Measurements from ENCODE around the gene SMARCD3.

The SMARCD3 gene

DNA sequence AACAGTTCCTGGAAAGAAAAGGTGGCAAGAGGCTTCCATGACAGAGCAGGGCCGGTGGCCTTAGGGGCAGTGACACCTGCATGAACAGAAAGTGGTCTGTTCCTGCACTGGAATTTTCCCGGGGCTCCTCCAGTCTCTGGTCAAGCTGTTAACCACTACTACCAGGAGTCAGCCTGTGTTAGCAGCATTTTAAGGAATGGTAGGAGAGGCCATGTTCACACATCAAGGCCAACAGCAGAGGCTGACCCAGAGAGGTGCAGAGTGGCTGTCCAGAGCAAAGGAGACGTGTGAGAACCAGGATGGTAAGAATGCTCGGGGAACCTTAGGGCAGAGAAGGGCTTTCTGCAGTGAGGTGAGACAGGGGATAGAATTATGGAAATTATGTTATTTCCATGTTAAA is 46.7 kb downstream of the SMARCD3 start:
- Histone ChIP-seq H3K9me3 (ENCODE audit: control insufficient read depth, low read length) (no peaks in the 10 kb centered on the region), H3K4me3 (ENCODE audit: insufficient read depth, low read depth, low read length) (no peak overlapping the region), H3K27me3 (ENCODE audit: control insufficient read depth, insufficient read depth, low read length, poor library complexity, severe bottlenecking) (no peaks in the 10 kb centered on the region), H3K4me1 (ENCODE audit: control insufficient read depth, insufficient read depth, low read length) (peaks cover 9% of the 10 kb centered on the region), H3K27ac (ENCODE audit: insufficient read depth, low read depth, low read length, poor library complexity, severe bottlenecking) (no peak overlapping the region), H3K36me3 (ENCODE audit: control insufficient read depth, insufficient read depth, low read length) (no peaks in the 10 kb centered on the region)
- 86 to 91% methylated on average over 4 of the region's 4 CpGs for WGBS, 2 experiments

DNA sequence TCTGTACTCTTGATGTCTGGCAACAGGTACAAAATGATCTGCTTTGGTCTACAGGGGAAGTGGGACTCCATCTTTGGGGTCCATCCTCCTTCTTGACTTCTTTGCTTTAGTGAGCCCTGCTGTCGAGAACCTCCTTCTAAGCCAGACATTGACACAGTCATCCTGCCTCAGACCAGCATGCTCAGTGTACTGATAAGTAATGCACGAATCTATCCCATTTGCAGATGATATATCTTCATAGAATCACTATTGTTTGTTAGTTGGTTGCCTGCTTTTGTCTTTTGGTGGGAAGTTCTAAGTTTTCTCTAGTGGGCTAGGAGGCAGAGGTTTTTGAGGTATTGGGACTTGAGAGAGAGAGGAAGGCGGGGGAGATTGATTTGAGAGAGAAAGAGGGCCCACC is 47.1 kb downstream of the SMARCD3 start:
- Histone ChIP-seq H3K4me3 (ENCODE audit: insufficient read depth, low read depth, low read length) (no peak overlapping the region), H3K27ac (ENCODE audit: insufficient read depth, low read depth, low read length, poor library complexity, severe bottlenecking) (no peak overlapping the region), H3K27me3 (ENCODE audit: control insufficient read depth, insufficient read depth, low read length, poor library complexity, severe bottlenecking) (no peaks in the 10 kb centered on the region), H3K36me3 (ENCODE audit: control insufficient read depth, insufficient read depth, low read length) (no peaks in the 10 kb centered on the region), H3K4me1 (ENCODE audit: control insufficient read depth, insufficient read depth, low read length) (peaks cover 9% of the 10 kb centered on the region), H3K9me3 (ENCODE audit: control insufficient read depth, low read length) (no peaks in the 10 kb centered on the region)
- 89 to 98% methylated on average over 3 of the region's 3 CpGs for WGBS, 2 experiments

DNA sequence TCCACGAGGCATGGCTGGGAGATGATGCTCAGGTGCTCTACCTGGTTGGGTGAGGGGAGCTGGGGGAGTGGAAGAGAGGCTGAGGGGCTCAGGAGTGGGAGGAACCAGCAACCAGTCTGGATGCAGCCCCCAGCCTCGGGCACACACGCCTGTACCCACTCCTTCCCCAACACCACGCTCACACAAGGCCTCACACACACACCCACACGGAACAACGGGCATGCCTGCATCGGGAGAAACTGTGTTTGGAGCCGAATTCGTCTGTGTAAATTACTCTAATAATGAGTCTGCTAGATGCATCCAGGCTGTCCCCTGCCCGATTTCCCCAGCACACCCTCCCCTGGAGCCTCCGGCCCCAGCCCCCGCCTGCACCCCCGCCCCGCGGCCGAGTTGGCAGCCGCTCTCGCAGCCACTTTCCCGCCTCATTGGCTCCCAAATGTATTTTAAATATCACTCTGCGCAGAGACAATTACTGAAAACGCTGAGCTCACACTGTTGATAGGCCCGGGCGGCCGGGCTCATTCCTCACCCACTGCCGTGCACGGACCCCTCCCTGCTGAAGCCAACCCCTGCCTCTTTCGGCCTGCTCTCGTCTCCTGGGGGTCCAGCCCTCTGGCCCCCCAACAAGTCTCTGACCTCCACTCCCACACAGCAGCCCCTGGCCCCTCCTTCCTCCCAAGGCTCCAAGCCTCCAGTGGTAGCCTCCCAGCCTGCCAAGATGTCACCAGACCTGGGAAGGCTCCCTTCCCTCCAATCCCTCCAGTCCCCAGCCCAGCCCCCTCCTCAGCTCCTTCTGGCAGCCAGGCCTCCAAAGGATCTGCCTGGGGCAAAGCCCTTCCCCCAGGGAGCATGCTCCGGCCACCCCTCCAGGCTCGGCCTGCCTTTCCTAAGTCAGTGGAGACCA is 49.3 kb downstream of the SMARCD3 start:
- H3K36me3 ChIP-seq (ENCODE audit: control insufficient read depth, insufficient read depth, low read length): no peaks in the 10 kb centered on the region
- H3K4me1 ChIP-seq (ENCODE audit: control insufficient read depth, insufficient read depth, low read length): peaks cover 9% of the 10 kb centered on the region
- H3K27ac ChIP-seq (ENCODE audit: insufficient read depth, low read depth, low read length, poor library complexity, severe bottlenecking): no peak overlapping the region
- WGBS, 2 experiments: 82% methylated on average over 30 of the region's 30 CpGs
- no peaks in the 10 kb centered on the region for H3K9me3 ChIP-seq (ENCODE audit: control insufficient read depth, low read length)
- H3K4me3 ChIP-seq (ENCODE audit: insufficient read depth, low read depth, low read length): no peak overlapping the region
- H3K27me3 ChIP-seq (ENCODE audit: control insufficient read depth, insufficient read depth, low read length, poor library complexity, severe bottlenecking): peaks cover 4% of the 10 kb centered on the region

DNA sequence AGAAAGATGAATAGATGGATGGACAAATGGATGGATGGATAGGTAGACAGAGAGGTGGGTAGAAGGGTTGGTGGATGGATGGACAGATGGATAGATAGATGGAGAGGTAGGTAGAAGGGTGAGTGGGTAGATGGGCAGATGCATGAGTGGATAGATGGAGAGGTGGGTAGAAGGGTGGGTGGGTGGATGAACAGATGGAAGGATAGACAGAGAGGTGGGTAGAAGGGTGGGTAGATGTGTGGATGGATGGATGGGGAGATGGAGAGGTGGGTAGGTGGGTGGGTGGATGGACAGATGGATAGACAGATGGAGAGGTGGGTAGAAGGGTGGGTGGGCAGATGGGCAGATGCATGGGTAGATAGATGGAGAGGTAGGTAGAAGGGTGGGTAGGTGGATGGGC is 50.6 kb downstream of the SMARCD3 start:
- Histone ChIP-seq H3K9me3 (ENCODE audit: control insufficient read depth, low read length) (no peaks in the 10 kb centered on the region), H3K4me3 (ENCODE audit: insufficient read depth, low read depth, low read length) (no peak overlapping the region), H3K27me3 (ENCODE audit: control insufficient read depth, insufficient read depth, low read length, poor library complexity, severe bottlenecking) (peaks cover 4% of the 10 kb centered on the region), H3K27ac (ENCODE audit: insufficient read depth, low read depth, low read length, poor library complexity, severe bottlenecking) (no peak overlapping the region), H3K36me3 (ENCODE audit: control insufficient read depth, insufficient read depth, low read length) (no peaks in the 10 kb centered on the region), H3K4me1 (ENCODE audit: control insufficient read depth, insufficient read depth, low read length) (peaks cover 9% of the 10 kb centered on the region)

DNA sequence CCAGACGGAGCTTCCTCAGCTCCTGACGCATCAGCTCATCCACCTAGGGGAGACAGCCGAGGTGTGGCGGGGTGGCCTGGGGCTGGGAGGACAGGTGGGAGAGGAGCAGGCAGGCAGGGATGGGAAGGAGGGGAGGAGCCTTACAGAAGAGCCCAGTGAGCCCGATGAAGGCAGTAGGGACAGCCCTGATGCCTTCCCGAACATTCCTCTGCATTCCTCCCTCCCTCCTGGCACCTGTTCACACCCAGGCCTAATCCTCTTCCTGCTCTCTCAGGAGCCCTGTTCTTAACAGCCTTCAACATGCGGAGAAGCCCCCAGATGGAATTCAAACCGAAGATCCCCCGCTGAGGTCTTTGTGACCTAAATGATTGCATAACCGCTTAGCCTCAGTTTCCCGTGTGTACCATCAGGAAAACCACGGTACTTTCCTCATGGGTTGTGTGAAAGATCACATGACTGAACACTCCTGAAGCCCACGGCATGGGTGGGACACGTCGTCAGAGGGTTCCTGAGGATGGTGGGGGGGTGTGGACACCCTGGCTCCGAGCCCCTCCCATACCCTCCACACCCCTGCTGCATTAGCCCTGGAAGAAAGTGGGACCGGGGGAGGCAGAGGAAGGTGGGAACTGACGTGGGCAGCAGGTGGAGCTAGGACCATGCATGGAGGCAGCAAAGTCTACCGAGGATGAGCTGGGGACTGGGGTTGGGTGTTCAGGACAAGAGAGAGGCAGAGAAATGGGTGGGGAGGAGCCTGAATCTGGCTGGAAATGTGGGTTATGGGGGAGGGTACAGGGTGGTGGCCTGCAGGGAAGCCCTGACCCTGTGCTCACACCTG is 52.7 kb downstream of the SMARCD3 start:
- H3K4me3 ChIP-seq (ENCODE audit: insufficient read depth, low read depth, low read length): no peak overlapping the region
- no peaks in the 10 kb centered on the region for H3K9me3 ChIP-seq (ENCODE audit: control insufficient read depth, low read length)
- 72 to 75% methylated on average over 17 to 19 of the region's 19 CpGs for WGBS, 2 experiments
- H3K36me3 ChIP-seq (ENCODE audit: control insufficient read depth, insufficient read depth, low read length): no peaks in the 10 kb centered on the region
- H3K4me1 ChIP-seq (ENCODE audit: control insufficient read depth, insufficient read depth, low read length): peaks cover 9% of the 10 kb centered on the region
- H3K27me3 ChIP-seq (ENCODE audit: control insufficient read depth, insufficient read depth, low read length, poor library complexity, severe bottlenecking): peaks cover 4% of the 10 kb centered on the region
- no peak overlapping the region for H3K27ac ChIP-seq (ENCODE audit: insufficient read depth, low read depth, low read length, poor library complexity, severe bottlenecking)

DNA sequence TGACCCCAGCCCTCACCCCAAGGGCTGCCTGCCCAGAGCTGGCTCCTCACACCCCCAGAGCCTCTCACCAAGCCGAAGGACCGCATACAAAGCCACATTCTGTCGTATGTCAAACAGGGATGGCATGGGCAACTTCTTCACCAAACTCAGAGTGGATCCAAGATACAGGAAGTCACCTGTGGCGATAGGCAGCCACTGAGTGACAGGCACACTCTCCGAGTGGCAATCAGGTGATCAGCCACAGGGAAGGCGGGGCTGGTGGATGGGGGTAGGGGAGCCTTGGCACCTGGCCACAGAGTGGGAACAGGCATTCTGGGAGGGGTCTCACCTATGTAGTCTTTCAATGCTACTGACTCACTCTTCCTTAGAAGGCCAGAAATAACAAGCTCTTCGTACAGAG is 54.3 kb downstream of the SMARCD3 start:
- 89 to 90% methylated on average over 7 of the region's 7 CpGs for WGBS, 2 experiments
- H3K27me3 ChIP-seq (ENCODE audit: control insufficient read depth, insufficient read depth, low read length, poor library complexity, severe bottlenecking): peaks cover 4% of the 10 kb centered on the region

DNA sequence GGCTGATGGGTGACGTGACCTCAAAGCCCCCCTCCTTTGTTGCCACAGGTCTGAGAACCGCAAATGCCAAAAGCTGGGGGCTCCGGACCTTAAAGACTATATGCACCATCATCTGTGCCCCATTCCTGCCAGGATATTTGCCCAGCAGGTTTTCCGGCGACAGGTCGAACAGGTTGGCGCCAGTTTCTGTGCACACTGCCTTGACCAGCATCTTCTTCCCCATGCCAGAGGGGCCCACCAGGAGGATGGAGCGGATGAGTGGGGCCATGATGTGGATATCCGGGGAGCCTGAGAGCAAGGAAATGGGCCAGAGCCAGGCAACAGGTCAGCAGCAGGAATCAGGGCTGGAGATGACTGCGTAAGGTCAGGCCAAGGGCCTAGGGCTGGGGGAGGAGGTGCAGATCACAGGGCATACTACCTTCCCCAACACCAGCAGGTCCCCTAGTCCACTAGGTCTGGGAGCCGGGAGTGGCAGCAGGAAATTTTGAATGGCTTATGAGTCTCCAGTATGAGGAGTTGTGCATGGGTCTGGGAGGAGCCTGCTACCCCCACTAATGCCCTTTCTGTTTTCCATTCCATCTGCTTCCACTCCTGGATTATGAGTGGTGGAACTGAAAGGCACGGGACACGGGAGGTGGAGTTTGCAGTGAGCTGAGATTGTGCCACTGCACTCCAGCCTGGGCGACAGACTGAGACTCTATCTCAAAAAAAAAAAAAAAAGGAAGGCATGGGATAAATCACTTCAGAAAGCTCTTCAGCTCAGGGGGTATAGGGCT is 55.1 kb downstream of the SMARCD3 start:
- no peaks in the 10 kb centered on the region for H3K9me3 ChIP-seq (ENCODE audit: control insufficient read depth, low read length)
- no peak overlapping the region for H3K4me3 ChIP-seq (ENCODE audit: insufficient read depth, low read depth, low read length)
- no peak overlapping the region for H3K27ac ChIP-seq (ENCODE audit: insufficient read depth, low read depth, low read length, poor library complexity, severe bottlenecking)
- 93 to 96% methylated on average over 14 of the region's 14 CpGs for WGBS, 2 experiments
- no peaks in the 10 kb centered on the region for H3K36me3 ChIP-seq (ENCODE audit: control insufficient read depth, insufficient read depth, low read length)
- peaks cover 4% of the 10 kb centered on the region for H3K27me3 ChIP-seq (ENCODE audit: control insufficient read depth, insufficient read depth, low read length, poor library complexity, severe bottlenecking)
- no peaks in the 10 kb centered on the region for H3K4me1 ChIP-seq (ENCODE audit: control insufficient read depth, insufficient read depth, low read length)

More for the DNA sequence above, 54.3 kb downstream of the SMARCD3 start:
- H3K4me3 ChIP-seq (ENCODE audit: insufficient read depth, low read depth, low read length): no peak overlapping the region
- no peaks in the 10 kb centered on the region for H3K36me3 ChIP-seq (ENCODE audit: control insufficient read depth, insufficient read depth, low read length)
- H3K27ac ChIP-seq (ENCODE audit: insufficient read depth, low read depth, low read length, poor library complexity, severe bottlenecking): no peak overlapping the region
- H3K9me3 ChIP-seq (ENCODE audit: control insufficient read depth, low read length): no peaks in the 10 kb centered on the region
- no peaks in the 10 kb centered on the region for H3K4me1 ChIP-seq (ENCODE audit: control insufficient read depth, insufficient read depth, low read length)

DNA sequence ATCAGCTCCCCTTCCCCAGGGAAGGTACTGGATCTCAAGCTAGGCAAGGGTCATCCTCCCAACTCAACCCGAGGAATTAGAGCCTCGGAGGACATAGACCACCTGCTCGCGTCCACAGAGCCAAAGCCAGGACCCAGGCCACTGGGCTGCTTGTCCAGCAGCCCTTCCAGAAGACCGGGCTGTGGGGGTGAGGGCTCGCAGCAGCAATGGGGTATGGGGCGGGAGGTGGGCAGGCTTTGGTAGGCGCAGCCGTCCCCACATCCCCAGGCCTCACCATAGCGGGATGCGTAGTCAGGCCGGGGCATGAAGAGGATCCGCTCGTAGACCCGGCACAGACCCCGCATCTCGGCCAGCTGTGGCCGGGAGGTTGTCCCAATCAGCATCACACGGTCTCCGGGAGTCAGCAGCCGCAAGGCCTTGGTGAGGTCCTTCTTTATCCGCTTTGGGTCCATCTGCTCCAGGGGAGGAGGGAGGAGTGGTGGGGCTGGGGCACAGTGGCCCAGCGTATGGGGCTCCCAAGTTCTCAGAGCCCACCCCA is 56.4 kb downstream of the SMARCD3 start:
- Histone ChIP-seq H3K36me3 (ENCODE audit: control insufficient read depth, insufficient read depth, low read length) (no peaks in the 10 kb centered on the region), H3K27ac (ENCODE audit: insufficient read depth, low read depth, low read length, poor library complexity, severe bottlenecking) (no peak overlapping the region), H3K4me1 (ENCODE audit: control insufficient read depth, insufficient read depth, low read length) (peaks cover 3% of the 10 kb centered on the region), H3K4me3 (ENCODE audit: insufficient read depth, low read depth, low read length) (no peak overlapping the region), H3K27me3 (ENCODE audit: control insufficient read depth, insufficient read depth, low read length, poor library complexity, severe bottlenecking) (peaks cover 4% of the 10 kb centered on the region), H3K9me3 (ENCODE audit: control insufficient read depth, low read length) (no peaks in the 10 kb centered on the region)
- 95 to 96% methylated on average over 22 to 23 of the region's 23 CpGs for WGBS, 2 experiments

DNA sequence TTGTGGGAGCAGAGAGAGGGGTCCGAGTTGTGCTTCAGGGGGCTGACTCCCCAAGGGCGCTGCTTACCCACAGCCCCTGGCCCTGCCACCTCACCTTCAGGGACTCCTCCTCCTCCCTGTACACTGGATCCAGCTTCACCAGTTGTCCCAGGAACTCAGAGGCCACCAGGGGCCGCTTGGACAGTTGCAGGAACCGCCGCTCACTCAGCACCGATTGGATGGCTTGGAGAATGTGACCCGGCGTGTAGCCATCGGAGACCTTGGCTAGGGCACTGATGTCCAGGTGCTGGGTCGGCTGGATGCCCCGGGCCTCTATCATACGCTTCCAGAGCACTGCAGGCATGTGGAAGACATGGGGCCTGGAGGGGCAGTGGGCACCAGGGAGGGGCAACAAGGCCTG is 57.0 kb downstream of the SMARCD3 start:
- no peaks in the 10 kb centered on the region for H3K36me3 ChIP-seq (ENCODE audit: control insufficient read depth, insufficient read depth, low read length)
- peaks cover 3% of the 10 kb centered on the region for H3K4me1 ChIP-seq (ENCODE audit: control insufficient read depth, insufficient read depth, low read length)
- H3K4me3 ChIP-seq (ENCODE audit: insufficient read depth, low read depth, low read length): no peak overlapping the region
- H3K27ac ChIP-seq (ENCODE audit: insufficient read depth, low read depth, low read length, poor library complexity, severe bottlenecking): no peak overlapping the region
- H3K9me3 ChIP-seq (ENCODE audit: control insufficient read depth, low read length): no peaks in the 10 kb centered on the region
- WGBS, 2 experiments: 92% methylated on average over 12 of the region's 12 CpGs
- H3K27me3 ChIP-seq (ENCODE audit: control insufficient read depth, insufficient read depth, low read length, poor library complexity, severe bottlenecking): peaks cover 4% of the 10 kb centered on the region
